OCI-LY7 (cell line): ENCODE data around the gene PLA2G2F. TPM values are rescaled to one million over a fixed set of nuclear protein-coding genes. Genes with fewer than 3 reads are reported as not detected.

Source experiments
- BruUV-seq: library from RNA; stranded (reverse); fragments of 400-500 nt; replicated peaks from 2 replicates; lab custom pipeline; 2021; lab: Mats Ljungman, UMichigan
- CTCF ChIA-PET: fragments of 300-600 bp; sonication (Branson Sonifier 250); formaldehyde crosslinking; loops from one replicate; lab custom pipeline; 2022; ENCODE audit warnings: antibody characterized with exemption; ENCODE audit not compliant: unreplicated experiment; lab: Charles Lee
- POLR2A ChIA-PET: fragments of 300-600 bp; sonication (Branson Sonifier 250); formaldehyde crosslinking; loops from one replicate; lab custom pipeline; 2022; ENCODE audit warnings: antibody characterized with exemption; lab: Charles Lee
- DNase-seq: peaks from one replicate; pipeline ENCODE4 v3.0.0-alpha.2; 2015; ENCODE audit warnings: low spot score
- H2AFZ ChIP-seq: fragments of 200-600 bp; sonication (generic), shearing (Covaris generic); 2 replicates; pipeline ENCODE4 v1.6.1; 2014; ENCODE audit warnings: mild to moderate bottlenecking, antibody characterized with exemption, low read length, moderate library complexity
- H3K27ac ChIP-seq: fragments of 200-600 bp; sonication (generic); 2 replicates; pipeline ENCODE4 v1.5.1; 2014; ENCODE audit warnings: mixed run types, low read depth, mild to moderate bottlenecking, moderate library complexity, low read length, inconsistent platforms; ENCODE audit not compliant: poor library complexity, severe bottlenecking
- H3K36me3 ChIP-seq: fragments of 200-600 bp; sonication (generic); 2 replicates; pipeline ENCODE4 v1.6.1; 2014; ENCODE audit warnings: mild to moderate bottlenecking, antibody characterized with exemption, low read length, moderate library complexity, mixed read lengths; ENCODE audit not compliant: insufficient read depth
- H3K4me1 ChIP-seq: fragments of 200-600 bp; sonication (generic); 2 replicates; pipeline ENCODE4 v1.5.1; 2014; ENCODE audit warnings: mild to moderate bottlenecking, low read length; ENCODE audit not compliant: insufficient read depth, poor library complexity, severe bottlenecking
- H3K4me2 ChIP-seq: fragments of 200-600 bp; sonication (generic); 2 replicates; pipeline ENCODE4 v1.6.1; 2014; ENCODE audit warnings: mild to moderate bottlenecking, low read length
- H3K4me3 ChIP-seq: fragments of 200-600 bp; sonication (generic); 2 replicates; pipeline ENCODE4 v1.5.1; 2014; ENCODE audit warnings: mild to moderate bottlenecking, low read depth, low read length; ENCODE audit not compliant: poor library complexity, severe bottlenecking
- H3K79me2 ChIP-seq: fragments of 200-600 bp; sonication (generic); 2 replicates; pipeline ENCODE4 v1.6.1; 2016; ENCODE audit warnings: low read depth, mild to moderate bottlenecking, low read length, moderate library complexity, mixed read lengths; ENCODE audit not compliant: insufficient read depth
- H3K9me2 ChIP-seq: fragments of 200-600 bp; sonication (generic); 2 replicates; pipeline ENCODE4 v1.6.1; 2016; ENCODE audit warnings: mild to moderate bottlenecking, low read length, mixed read lengths; ENCODE audit not compliant: insufficient read depth
- H3K9me3 ChIP-seq: fragments of 200-600 bp; sonication (generic); 2 replicates; pipeline ENCODE4 v1.6.1; 2014; ENCODE audit warnings: mild to moderate bottlenecking, mixed run types, low read length, mixed read lengths
- H4K20me1 ChIP-seq: fragments of 200-600 bp; sonication (generic); 2 replicates; pipeline ENCODE4 v1.6.1; 2014; ENCODE audit warnings: mild to moderate bottlenecking, antibody characterized with exemption, low read length, moderate library complexity, mixed read lengths; ENCODE audit not compliant: insufficient read depth
- EZH2phosphoT487 ChIP-seq: fragments of 200-600 bp; sonication (generic); IDR thresholded peaks from 2 replicates; pipeline ENCODE4 v1.6.1; 2018; ENCODE audit warnings: low read depth, borderline replicate concordance, mild to moderate bottlenecking, mixed run types, antibody characterized with exemption, low read length, moderate library complexity, mixed read lengths
- intact Hi-C: fragments of 100-400 bp; cut with micrococcal nuclease; formaldehyde crosslinking; loops from one replicate; pipeline ENCODE4 v1.10.0; 2022; ENCODE audit not compliant: unreplicated experiment
- total RNA-seq, 2 experiments: library from RNA; depleted of rRNA in 1 of 2; stranded (reverse); fragments of >200 nt in 1 of 2; shearing (Covaris generic) in 1 of 2; gene quantifications; 2 replicates each; pipeline ENCODE4 v1.2.3, GENCODE V29; 2014 to 2022
- TF ChIP-seq, protein P1 (sequence below): fragments of 200-600 bp; sonication (generic); conservative IDR thresholded peaks from 2 replicates; pipeline ENCODE4 v1.5.1; 2014; ENCODE audit warnings: mild to moderate bottlenecking, antibody characterized with exemption, low read length, moderate library complexity, mixed read lengths

The PLA2G2F gene
- total RNA-seq, 2 experiments from 2014 or later: not detected

DNA sequence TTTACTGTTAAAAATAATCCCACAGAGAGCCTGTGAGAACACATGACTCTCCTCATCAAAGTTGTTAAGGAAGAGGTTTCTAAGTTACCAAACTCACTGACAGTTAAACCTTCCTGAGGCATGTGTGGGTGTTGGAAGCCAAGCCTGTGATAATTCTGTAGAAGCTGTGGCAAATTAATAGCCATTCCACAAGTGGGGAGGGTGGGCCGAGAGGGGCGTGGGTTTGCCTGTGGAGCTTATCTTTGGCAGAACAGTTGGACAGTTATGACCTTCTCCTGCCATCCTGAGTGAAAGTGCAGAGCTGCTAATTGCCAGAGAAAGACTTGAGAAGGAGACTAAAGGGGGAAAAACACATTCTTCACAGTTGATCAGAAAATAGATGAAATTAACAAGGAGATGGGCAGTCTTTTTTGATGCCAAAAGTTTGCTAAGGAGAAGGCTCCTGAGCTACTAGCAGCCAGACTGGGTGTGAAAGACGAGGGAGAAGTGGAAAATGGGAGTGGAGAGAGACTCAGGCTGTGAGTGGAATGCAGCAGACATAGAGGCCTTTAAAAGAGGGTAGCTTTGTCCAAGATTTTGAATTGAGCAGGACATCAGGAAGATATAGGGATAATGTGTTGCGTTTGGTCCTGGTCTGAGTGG is 48.8 kb downstream of the PLA2G2F start:
- H3K79me2 ChIP-seq: no peaks in the 10 kb centered on the region
- intact Hi-C loops: no loop called here
- ChIA-PET CTCF (no interaction called here), POLR2A (interaction anchor here (0.8 to 1.0 kb wide), 3 partner anchors 8 to 17 kb away, joined by 3 to 4 read pairs (median 3); no protein-coding TSS in a partner anchor)
- DNase-seq: no peak
- no peaks in the 10 kb centered on the region for H3K36me3 ChIP-seq
- peak overlapping the region; percentile 4; the same call in 1 of the 2 replicates for H3K4me2 ChIP-seq
- H3K4me1 ChIP-seq: peaks cover 61% of the 10 kb centered on the region
- no TSS peak for BruUV-seq
- no peak overlapping the region for H3K27ac ChIP-seq
- no peak overlapping the region for H2AFZ ChIP-seq
- TF ChIP-seq EZH2phosphoT487: no peak
- TF ChIP-seq, protein P1, sequence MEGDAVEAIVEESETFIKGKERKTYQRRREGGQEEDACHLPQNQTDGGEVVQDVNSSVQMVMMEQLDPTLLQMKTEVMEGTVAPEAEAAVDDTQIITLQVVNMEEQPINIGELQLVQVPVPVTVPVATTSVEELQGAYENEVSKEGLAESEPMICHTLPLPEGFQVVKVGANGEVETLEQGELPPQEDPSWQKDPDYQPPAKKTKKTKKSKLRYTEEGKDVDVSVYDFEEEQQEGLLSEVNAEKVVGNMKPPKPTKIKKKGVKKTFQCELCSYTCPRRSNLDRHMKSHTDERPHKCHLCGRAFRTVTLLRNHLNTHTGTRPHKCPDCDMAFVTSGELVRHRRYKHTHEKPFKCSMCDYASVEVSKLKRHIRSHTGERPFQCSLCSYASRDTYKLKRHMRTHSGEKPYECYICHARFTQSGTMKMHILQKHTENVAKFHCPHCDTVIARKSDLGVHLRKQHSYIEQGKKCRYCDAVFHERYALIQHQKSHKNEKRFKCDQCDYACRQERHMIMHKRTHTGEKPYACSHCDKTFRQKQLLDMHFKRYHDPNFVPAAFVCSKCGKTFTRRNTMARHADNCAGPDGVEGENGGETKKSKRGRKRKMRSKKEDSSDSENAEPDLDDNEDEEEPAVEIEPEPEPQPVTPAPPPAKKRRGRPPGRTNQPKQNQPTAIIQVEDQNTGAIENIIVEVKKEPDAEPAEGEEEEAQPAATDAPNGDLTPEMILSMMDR: no peak
- no peaks in the 10 kb centered on the region for H4K20me1 ChIP-seq
- no peaks in the 10 kb centered on the region for H3K9me2 ChIP-seq
- H3K4me3 ChIP-seq: no peak overlapping the region
- no peaks in the 10 kb centered on the region for H3K9me3 ChIP-seq

DNA sequence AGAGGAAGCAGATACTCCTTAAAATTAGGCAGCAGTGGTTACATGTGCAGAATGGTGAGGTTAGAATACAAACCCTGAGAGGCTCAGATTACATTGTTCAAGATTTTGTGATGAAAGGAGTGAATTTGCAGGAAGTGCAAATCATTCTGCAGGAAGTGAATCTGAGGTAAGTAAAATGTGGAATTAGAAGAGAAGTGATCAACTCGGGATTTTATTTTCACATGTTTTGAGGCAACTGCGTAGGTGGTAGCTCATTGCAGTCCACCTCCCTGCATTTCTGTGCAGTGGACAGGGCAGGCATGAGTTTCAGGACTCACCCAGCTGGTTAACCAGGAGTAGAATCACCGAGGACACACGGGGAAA is 49.3 kb downstream of the PLA2G2F start:
- H3K36me3 ChIP-seq: no peaks in the 10 kb centered on the region
- peak overlapping the region; percentile 4; the same call in 1 of the 2 replicates for H3K4me2 ChIP-seq
- no peaks in the 10 kb centered on the region for H3K9me2 ChIP-seq
- intact Hi-C loops: no loop called here
- no TSS peak for BruUV-seq
- no peak for TF ChIP-seq EZH2phosphoT487
- TF ChIP-seq, protein P1: no peak
- no peaks in the 10 kb centered on the region for H3K9me3 ChIP-seq
- H3K4me1 ChIP-seq: peaks cover 61% of the 10 kb centered on the region
- H3K4me3 ChIP-seq: no peak overlapping the region
- no peaks in the 10 kb centered on the region for H4K20me1 ChIP-seq
- no peak overlapping the region for H3K27ac ChIP-seq
- POLR2A ChIA-PET: interaction anchor here (1.0 kb wide), 2 partner anchors 9 to 17 kb away, joined by 3 read pairs; no protein-coding TSS in a partner anchor
- no peak for DNase-seq
- CTCF ChIA-PET: no interaction called here
- H2AFZ ChIP-seq: no peak overlapping the region
- no peaks in the 10 kb centered on the region for H3K79me2 ChIP-seq

DNA sequence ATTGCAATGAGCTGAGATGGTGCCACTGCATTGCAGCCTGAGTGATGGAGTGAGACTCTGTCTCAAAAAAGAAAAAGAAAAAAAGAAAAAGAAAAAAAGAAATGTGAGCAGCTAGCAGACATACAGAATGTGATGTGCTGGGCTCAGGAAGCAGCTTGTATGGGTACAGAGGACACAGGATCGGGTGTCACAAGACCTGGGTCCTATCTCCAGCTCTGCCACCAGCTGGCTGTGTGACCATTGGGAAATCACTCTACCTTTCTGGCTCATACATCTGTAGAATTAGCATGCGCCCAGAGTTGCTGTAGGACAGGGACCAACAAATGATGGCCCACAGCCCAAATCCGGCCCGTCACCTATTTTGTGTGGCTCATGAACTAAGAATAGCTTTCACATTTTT is 50.5 kb downstream of the PLA2G2F start:
- ChIA-PET CTCF (no interaction called here), POLR2A (interaction anchor here (0.6 kb wide), 1 partner anchor 18 kb away, joined by 4 read pairs; no protein-coding TSS in a partner anchor)
- no peak for DNase-seq
- Histone ChIP-seq H3K36me3 (no peaks in the 10 kb centered on the region), H2AFZ (no peak overlapping the region), H4K20me1 (no peaks in the 10 kb centered on the region), H3K4me1 (peaks cover 64% of the 10 kb centered on the region), H3K79me2 (no peaks in the 10 kb centered on the region), H3K9me2 (no peaks in the 10 kb centered on the region), H3K9me3 (no peaks in the 10 kb centered on the region), H3K27ac (no peak overlapping the region), H3K4me3 (no peak overlapping the region), H3K4me2 (no peak overlapping the region)
- intact Hi-C loops: no loop called here
- TF ChIP-seq, protein P1: no peak
- no peak for TF ChIP-seq EZH2phosphoT487
- BruUV-seq: no TSS peak
